Activated CD8-positive, alpha-beta memory T cell treated with anti-CD3 and anti-CD28 coated beads for 24 hours (primary cell): ENCODE data around the gene SNED1.

ENCODE experiments used
- DNase-seq: peaks from one replicate; pipeline ENCODE4 v3.0.0-alpha.2; 2020

Gene SNED1

DNA sequence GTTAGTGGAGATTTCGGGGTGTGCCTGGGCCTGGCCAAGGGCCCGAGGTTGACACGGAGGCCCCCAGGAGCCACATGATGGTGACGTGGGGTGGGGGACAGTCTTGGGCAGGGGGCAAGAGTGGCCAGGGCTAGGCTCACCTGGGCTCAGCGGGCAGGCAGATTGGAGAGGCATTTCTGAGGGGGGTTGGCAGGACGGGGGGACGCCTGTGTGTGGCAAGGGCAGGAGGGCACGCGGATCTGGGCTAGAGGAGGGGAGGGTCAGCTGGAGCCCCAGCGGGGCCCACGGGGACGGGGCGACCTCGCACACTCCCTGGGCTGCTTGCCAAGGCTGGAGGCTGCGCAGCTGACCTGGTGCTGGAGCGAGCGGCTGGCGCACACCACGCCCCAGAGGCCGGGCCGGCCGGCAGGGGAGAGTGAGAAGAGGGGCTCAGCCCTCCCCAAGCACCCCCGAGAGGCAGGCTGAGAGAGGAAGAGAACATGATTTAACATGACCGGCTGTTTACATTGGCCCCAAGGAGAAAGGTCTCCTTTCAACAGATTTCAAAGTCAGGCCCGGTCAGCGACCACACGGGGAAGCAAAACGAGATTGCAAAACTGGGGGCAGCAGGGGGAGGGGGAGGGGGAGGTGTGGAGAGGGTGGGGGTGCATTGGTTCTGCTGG is 38.0 kb upstream of the SNED1 start:
- DNase-seq = peak; percentile 43

GRCh38 chr2:240960971-240961876 is 37.2 kb upstream of the SNED1 start:
- peak; percentile 19 for DNase-seq

DNA sequence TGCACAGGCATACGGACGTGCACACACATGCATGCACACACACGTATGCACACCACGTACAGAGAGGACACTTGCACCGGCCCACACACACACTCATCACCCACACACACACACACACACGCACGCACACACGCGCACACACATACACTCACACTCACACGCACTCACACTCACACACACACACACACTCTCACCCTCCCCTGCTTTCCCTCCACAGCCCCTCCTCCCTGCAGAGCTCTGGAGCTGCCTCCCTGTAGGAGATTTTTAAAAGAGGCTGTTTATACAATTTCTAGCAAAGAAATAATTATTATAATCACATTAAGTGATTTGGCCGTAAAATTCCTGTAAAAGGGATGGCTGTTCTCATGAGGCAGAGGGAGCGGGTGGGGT is 36.5 kb upstream of the SNED1 start:
- no peak for DNase-seq

- DNase-seq = peak; percentile 40
These were observed 35.9 kb upstream of the SNED1 start for GRCh38 chr2:240962300-240963064.

DNA sequence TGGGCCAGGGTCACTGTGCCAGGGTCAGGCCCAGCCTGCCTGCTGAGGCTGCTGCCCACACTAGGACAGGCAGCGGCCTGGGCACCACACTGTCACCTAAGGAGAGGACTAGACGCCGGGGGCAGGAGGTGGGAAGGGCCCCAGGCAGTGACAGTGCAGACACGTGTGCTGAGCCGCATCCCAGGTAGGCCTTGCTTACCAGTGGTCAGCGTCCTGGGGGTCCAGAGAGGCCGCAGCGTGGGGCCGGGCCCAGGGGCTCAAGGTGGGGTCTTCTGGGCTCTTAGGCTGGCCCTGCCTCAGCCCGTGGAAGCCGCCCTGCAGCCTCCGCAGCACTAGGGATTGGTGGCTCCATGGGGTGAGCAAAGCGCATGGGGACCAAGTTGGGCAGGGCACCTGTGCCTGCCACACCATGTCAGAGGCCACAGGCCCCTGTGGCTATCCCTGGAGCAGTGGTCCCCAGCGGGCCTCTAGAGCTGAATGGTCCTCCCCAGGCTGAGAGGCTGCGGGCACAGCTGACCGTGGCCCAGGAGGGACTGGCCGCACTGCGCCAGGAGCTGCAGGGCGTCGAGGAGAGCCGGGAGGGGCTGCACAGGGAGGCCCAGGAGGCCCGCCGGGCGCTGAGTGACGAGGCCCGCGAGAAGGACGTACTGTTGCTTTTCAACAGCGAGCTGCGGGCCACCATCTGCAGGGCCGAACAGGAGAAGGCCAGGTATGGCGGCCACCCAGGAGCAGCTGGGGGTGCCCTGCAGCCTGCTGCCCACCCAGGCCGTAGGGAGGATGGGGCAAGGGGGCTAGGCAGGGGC is 35.2 kb upstream of the SNED1 start:
- no peak for DNase-seq

GRCh38 chr2:240963868-240964703 is 34.3 kb upstream of the SNED1 start:
- no peak for DNase-seq

DNA sequence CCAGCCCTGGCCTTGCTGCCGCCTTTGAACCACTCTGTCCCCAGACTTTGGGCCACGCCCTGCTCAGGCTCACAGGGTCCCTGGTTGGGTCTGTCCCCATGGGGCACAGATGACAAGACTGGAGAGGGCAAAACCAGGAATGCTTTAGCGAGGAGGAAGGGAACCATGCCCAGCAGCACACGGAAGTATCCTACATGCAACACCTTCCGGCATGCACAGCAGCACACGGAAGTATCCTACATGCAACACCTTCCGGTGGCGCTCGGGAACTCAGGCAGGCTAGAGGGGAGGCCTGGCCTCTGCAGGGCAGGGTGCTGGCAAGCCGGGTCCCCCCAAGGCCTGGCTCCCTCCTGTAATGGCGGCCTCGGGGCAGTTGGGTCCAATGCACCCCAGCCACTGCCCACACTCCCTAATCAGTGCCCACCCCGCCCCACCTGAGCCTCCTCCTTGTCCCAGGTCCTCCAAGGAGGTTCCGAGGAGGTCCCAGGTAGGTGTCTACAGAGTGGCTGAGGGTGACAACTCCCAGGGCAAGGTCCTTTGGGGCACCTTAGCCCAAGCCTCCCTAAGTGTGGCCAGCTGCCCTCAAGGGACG is 33.6 kb upstream of the SNED1 start:
- DNase-seq = no peak

DNA sequence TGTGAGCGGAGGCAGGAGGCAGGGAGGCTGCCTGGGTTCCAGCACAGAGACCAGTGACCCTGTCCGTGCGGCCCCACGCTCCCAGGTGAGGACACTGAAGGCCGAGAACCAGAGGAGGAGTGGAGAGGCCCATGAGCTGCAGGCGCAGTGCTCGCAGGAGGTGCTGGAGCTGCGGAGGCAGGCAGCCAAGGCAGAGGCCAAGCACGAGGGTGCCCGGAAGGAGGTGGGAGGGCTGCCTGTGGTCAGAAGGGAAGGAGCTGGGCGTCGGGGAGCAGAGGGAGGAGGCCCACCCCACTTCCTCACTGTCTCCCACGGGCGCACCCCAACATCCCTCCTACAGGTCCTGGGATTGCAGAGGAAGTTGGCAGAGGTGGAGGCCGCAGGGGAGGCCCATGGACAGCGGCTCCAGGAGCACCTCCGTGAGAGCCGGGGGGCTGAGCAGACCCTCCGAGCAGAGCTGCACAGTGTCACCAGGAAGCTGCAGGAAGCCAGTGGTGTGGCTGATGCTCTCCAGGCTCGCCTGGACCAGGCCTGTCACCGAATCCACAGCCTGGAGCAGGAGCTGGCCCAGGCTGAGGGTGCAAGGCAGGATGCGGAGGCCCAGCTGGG is 33.0 kb upstream of the SNED1 start:
- no peak for DNase-seq

DNA sequence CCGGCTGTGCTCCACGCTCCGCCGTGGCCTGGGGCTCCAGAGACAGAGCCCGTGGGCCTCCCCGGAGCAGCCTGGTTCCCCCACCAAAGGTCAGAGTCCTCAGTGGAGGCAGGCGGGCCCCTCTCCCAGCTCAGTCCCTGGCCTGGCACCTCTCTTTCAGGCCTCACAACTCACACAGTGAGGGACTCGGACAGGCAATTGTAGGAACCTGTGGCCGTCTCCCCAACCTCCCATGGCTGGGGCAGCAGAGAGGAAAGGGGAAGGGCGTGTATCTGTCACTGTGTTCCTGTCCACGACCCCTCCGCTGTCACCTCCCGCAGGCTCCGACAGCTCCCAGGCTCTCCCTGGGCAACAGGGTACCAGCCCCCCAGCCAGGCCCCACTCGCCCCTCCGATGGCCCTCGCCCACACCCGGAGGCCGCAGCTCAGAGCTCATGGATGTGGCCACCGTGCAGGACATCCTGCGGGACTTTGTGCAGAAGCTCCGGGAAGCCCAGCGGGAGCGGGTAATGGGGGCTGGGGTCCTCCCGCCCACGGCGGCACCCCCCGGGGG is 32.4 kb upstream of the SNED1 start:
- DNase-seq = no peak

DNA sequence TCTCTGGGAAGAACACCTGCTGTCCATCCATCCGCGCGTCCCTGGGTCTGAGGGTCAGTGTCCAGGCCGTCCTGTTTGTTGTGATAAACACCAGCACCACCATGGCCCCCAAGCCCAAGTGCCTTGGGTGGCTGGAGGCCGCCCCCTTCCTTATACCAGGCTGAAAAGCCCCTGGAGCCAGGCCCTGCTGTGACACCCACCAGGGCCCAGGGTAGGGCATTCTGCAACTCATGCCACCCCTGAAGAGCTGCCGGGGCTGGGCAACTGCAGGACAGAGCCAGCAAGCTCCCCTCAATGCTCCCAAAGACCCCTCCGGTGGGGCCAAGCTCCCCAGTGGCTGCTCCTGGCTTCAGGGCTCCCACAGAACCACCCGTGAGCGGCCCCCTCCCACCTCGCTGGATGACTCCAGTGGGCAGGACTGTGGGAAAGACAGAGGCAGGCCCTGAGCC is 31.9 kb upstream of the SNED1 start:
- DNase-seq = no peak

DNA sequence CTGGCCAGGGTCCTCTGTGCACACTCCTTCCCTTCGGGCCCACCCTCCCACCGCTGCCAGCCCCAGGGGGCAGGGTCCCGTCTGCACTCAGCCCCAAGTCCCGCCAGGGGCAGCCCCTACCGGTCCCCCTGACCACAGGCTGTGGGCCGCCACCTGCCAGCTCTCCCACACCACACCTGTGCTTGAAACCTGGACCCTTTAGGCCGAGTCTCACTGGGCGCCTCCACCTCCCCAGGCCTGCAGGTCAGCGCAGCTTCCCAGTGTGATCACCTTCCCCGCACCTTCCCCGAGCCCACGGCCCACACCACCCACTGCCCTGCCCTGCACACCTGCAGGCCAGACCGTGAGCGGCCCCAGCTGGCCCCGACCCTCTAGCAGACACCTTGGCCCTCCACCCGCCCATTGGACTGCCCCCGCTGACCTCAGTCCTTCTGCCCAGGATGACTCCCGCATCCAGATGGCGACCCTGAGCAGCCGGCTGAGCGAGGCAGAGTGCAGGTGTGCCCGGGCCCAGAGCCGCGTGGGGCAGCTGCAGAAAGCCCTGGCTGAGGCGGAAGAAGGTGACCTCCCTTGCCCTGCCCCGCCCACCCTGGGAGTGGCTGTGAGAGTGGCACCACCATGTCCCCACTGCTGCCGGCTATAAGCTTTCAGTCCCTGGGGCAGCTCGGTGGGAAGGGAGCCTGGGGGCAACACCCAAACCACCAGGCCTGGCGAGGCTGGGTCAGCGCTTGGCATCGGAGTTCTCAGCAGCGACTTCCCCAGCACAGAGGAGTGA is 31.3 kb upstream of the SNED1 start:
- DNase-seq = no peak

GRCh38 chr2:240967681-240968621 is 30.5 kb upstream of the SNED1 start:
- no peak for DNase-seq

DNA sequence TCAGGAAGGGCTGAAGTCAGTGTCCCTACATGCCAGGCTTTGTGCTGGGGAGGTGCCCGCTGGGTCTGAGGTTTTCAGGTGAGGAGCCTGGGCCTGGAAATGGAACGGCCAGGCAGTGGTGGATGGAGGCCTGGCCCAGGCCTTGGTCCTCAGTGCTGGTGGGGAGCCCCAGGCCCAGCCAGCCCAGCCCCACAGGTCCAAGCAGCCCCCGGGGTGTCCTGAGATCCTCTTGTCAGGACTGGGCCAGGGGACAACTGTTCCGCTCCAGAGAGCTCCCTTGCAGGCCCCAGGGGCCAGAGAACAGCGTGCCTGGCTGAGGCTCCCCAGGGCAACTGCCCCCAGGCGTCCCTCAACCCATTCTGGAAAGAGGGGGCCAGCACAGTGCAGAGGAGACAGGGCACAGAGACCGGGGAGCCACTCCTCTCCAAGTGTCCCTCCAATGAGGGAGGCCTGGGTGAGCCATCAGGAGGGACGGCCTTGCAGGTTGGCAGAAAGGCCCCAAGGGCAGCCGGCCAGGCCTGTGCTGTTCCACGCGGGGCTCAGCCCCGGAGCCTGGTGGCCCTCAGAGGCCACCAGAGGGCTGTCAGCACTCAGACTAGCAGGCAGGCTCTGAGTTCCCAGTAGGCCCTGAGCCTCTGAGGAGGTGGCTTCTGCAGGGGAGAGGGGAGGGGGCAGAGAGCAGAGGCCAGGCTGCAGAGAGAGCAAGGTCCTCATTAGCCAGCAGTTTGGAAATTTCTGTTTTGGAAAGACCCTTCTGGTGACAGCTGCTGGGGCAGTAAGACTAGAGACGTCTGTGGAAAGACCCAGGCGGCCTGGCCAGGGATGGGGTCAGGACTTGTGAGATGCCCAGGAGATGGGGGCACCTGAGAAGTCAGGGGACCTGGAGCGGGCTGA is 29.4 kb upstream of the SNED1 start:
- no peak for DNase-seq

DNA sequence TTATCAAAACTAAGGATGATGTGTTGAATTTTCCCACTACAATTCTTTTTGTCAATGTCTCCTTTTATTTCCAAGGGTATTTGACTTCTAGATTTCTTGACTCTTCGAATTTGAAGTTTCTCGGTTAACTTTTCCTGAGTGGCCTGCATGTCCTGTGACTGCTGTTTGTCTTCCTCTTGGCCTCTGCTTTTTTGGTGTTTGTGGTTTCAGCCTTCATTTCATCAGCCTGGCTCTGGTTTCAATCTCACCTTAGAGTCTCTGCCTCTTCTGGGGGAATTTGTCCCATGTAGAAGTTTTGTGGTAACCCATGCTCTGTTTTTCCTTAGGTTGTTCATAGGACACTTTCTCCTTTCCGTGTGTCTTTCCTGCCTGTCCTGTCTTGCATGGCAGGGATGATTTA is 28.3 kb upstream of the SNED1 start:
- no peak for DNase-seq

GRCh38 chr2:240970816-240971215 is 27.6 kb upstream of the SNED1 start:
- DNase-seq = no peak

DNA sequence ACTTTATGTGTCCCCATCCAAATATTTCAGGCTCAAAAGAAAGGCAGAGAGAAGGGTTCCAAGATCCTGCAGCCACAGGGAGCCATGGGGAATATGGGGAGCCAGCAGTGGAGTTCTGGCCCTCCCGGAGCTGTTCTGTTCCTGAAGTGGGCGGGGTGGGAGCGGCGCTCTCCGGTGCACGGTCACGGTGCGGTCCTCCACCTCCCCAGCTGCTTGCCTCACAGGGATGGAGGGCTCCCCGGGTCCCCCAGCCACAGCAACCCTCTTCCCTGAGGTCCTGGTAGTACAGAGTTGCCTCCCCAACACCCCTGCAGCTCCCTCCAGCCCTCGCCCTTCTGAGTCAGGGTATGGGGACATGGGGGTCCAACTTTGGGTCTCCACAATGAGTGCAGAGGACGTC is 26.2 kb upstream of the SNED1 start:
- no peak for DNase-seq
